C4-2B (cell line): ENCODE measurements around the gene GFPT2.
"Not testable (repeated sequence)": the region's sequence is repeated elsewhere in the genome, so short reads cannot be mapped to it uniquely, and the experiment has no call there.

Experiments used
- H3K27ac ChIP-seq: fragments of 450-650 bp; 2 replicates; pipeline ENCODE4 v1.5.1; 2017
- ZFX ChIP-seq: fragments of 450-650 bp; IDR thresholded peaks from 2 replicates; pipeline ENCODE4 v1.6.1; 2017
- TF ChIP-seq, protein P1 (sequence below): fragments of 450-650 bp; conservative IDR thresholded peaks from 2 replicates; pipeline ENCODE4 v1.5.1; 2017; ENCODE audit warnings: mild to moderate bottlenecking

The GFPT2 gene

DNA sequence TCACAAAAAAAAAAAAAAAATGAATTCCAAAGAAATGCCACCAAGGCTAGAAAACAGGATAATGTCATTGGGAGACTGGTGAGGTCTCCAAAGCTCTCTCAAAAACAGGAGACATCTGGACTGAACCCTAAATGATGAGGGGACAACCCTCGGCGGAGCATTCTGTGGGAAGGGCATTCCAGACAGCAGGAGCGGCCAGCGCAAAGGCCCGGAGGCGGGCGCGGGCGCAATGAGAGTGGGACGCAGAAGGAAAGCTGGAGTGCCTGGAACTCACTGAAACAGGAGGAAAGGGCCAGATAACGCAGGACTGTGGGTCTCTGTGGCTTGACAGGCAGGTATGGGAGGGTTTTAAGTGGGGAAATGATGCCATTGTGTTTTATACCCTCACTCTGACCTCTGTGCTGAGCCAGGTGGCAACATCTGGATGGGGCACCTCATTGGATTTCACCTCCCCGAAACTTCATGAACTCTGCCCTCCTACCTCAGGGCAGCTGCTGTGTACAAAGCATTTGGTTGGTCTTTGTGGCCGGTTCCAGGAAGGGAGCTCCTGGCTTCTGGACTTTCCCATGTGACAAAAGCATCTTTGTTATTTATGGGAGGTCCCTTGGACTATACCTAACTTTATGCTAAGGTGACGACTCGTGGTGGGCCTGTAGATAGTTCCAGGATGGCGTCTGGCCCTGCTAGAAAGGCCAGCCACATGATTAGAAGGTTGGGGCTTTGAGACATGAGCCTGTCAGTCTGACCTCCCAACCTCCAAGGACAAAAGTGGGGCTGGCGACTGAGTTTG is 49.7 kb downstream of the GFPT2 start:
- no peak overlapping the region for H3K27ac ChIP-seq
- TF ChIP-seq, protein P1, sequence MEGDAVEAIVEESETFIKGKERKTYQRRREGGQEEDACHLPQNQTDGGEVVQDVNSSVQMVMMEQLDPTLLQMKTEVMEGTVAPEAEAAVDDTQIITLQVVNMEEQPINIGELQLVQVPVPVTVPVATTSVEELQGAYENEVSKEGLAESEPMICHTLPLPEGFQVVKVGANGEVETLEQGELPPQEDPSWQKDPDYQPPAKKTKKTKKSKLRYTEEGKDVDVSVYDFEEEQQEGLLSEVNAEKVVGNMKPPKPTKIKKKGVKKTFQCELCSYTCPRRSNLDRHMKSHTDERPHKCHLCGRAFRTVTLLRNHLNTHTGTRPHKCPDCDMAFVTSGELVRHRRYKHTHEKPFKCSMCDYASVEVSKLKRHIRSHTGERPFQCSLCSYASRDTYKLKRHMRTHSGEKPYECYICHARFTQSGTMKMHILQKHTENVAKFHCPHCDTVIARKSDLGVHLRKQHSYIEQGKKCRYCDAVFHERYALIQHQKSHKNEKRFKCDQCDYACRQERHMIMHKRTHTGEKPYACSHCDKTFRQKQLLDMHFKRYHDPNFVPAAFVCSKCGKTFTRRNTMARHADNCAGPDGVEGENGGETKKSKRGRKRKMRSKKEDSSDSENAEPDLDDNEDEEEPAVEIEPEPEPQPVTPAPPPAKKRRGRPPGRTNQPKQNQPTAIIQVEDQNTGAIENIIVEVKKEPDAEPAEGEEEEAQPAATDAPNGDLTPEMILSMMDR: no peak
- no peak for TF ChIP-seq ZFX

DNA sequence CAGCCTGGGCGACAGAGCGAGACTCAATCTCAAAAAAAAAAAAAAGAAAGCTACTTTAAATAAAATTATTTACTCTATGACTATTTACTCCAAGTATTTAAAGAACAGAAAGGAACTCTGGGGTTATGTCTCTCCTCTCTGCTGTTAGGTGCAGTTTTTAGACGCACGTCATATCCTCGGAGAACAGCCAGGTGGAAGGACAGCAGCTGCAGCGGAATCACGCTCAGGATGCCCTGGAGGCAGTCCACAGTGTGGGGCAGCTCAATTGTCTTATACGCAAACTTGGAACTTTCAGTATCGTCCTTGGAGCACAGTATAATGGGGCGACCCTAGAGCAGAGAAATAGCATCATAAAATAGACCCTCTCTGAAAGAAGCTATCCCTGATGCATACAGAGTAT is 50.9 kb downstream of the GFPT2 start:
- TF ChIP-seq ZFX: no peak
- TF ChIP-seq, protein P1: no peak
- no peak overlapping the region for H3K27ac ChIP-seq

DNA sequence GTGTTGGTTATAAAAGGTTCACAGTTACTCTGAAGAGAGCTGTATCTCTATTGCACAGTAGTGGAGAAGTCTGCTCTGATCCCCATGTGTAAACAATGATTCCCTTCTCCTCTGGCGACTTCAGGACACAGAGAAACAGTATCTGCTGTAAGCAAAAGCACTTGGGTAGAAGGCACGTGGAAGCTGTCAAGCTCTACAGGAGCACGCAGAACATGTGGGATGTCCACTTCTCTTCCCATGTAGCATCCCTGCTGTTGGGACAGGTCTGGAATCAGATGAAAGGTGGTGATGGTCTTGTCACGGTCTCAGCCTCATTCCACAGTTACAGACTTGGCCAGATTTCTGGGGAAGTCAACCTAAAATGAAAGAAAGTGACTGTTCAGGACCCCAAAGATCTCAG is 51.9 kb downstream of the GFPT2 start:
- no peak overlapping the region for H3K27ac ChIP-seq
- TF ChIP-seq ZFX: no peak
- TF ChIP-seq, protein P1: no peak

DNA sequence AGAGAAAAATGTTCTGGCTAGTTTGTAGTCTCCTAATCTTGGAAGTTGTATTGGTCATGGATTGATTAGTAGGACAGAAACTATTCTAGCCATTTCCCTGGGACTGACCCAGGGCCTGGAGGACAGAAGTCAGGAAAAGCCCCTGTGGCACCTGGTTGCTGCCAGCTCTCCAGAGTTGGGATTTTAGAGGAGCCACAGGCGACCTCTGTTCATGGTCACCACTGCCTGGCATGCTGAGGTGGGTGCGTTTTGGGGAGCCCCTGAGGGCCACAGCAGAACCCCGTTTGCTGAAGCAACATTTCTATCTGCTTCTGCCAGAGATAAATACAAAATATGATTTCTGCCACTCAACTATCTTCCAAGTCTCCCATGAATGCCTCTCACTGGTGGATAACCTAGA is 53.6 kb downstream of the GFPT2 start:
- H3K27ac ChIP-seq: no peak overlapping the region
- TF ChIP-seq, protein P1: no peak
- no peak for TF ChIP-seq ZFX

DNA sequence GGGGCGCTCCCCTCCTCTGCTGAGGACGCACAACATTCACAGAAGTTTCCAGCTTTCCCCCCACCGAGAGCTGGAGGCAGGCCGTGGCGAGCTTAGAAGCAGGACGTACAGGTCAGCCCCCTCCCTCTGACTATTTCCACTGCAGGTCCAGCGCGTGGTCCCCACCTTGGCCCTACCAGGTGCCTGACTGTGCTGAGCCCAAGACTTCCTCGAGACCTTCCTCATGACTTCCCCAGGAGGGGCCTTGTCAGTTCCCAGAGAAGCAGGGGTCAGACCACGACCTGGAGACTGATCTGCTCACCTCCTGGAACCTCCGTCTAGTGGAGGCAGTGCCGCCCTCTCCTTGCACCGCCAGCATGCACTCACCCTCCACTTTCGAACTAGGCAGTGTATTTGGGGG is 54.1 kb downstream of the GFPT2 start:
- H3K27ac ChIP-seq: not testable (repeated sequence)

DNA sequence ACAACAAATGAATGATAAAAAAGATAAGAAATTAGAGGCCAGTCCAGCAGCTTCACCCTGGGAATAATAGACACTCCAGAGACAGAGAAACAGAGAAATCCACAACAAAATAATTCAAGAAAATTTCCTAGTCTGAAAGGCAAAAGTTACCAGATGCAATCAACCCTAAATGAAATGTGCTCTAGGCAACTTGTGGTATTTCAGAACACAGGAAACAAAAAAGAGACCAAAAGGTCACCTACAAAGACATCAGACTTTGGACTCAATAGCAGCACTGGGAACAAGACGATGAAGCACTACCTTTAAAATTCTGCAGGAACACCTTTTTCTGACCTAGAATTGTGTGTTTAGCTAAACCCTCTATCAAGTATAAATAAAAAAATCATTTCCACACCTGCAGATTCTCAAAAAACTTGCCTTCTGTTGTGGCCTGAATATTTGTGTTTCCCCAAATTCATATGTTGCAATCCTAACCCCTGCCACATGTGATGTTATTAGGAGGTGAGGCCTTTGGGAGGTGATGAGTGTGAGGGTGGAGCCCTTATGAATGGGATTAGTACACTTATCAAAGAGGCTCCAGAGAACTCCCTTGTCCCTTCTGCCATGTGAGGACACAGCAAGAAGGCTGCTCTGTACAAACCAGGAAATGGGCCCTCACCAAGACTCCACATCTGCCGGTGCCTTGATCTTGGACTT is 55.4 kb downstream of the GFPT2 start:
- no peak for TF ChIP-seq ZFX
- TF ChIP-seq, protein P1: no peak
- H3K27ac ChIP-seq: no peak overlapping the region

DNA sequence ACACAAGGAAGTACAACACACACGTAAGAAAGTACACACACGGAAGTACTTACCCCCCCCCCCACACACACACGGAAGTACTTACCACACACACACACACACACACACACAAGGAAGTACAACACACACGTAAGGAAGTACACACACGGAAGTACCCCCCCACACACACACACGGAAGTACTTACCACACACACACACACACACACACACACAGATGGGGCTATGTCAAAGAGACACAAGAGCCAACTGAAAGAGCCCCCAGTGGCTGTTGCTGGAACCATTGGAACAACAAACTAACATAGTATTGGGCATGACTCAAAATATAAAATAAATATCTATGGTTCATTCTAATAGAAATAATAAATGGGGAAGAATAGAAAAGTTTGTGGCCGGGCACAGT is 56.4 kb downstream of the GFPT2 start:
- TF ChIP-seq, protein P1: no peak; the same call in 1 of the 2 replicates
- no peak for TF ChIP-seq ZFX
- no peak overlapping the region for H3K27ac ChIP-seq
